Eye (tissue), 1 donor: ENCODE data around the gene PRKX.
"Not testable (repeated sequence)": the region's sequence is repeated elsewhere in the genome, so short reads cannot be mapped to it uniquely, and the experiment has no call there.

Source experiments
- DNase-seq: peaks from one replicate; pipeline ENCODE4 v3.0.0-alpha.2; 2015

The PRKX gene

GRCh38 chrX:3639858-3640631 is 73.4 kb downstream of the PRKX start:
- not testable (repeated sequence) for DNase-seq

- no peak for DNase-seq
These were observed 74.2 kb downstream of the PRKX start for GRCh38 chrX:3639236-3639635.

- peak; percentile 73 for DNase-seq
These were observed 75.1 kb downstream of the PRKX start for GRCh38 chrX:3638280-3638873.

GRCh38 chrX:3636803-3637202 is 76.6 kb downstream of the PRKX start:
- DNase-seq: no peak

- DNase-seq: no peak
These were observed 82.3 kb downstream of the PRKX start for GRCh38 chrX:3631196-3631595.

GRCh38 chrX:3627594-3627993 is 85.9 kb downstream of the PRKX start:
- no peak for DNase-seq

- no peak for DNase-seq
These were observed 92.0 kb downstream of the PRKX start for GRCh38 chrX:3621414-3621813.

GRCh38 chrX:3611744-3612143 is 101.7 kb downstream of the PRKX start:
- DNase-seq: not testable (repeated sequence)

- no peak for DNase-seq
These were observed 103.6 kb downstream of the PRKX start for GRCh38 chrX:3609810-3610209.

GRCh38 chrX:3603026-3603661 is 110.3 kb downstream of the PRKX start:
- no peak for DNase-seq

- DNase-seq: peak; percentile 22
These were observed 113.5 kb downstream of the PRKX start for GRCh38 chrX:3599802-3600430.

GRCh38 chrX:3598709-3599108 is 114.7 kb downstream of the PRKX start:
- no peak for DNase-seq

GRCh38 chrX:3598046-3598605 is 115.3 kb downstream of the PRKX start:
- no peak for DNase-seq

GRCh38 chrX:3592184-3592583 is 121.3 kb downstream of the PRKX start:
- no peak for DNase-seq

GRCh38 chrX:3589474-3589873 is 124.0 kb downstream of the PRKX start:
- DNase-seq: no peak

GRCh38 chrX:3585719-3586118 is 127.7 kb downstream of the PRKX start:
- DNase-seq: no peak

- DNase-seq: no peak
These were observed 128.9 kb downstream of the PRKX start for GRCh38 chrX:3584415-3584996.

- DNase-seq: peak; percentile 6
These were observed 131.0 kb downstream of the PRKX start for GRCh38 chrX:3582451-3582850.

GRCh38 chrX:3581609-3582108 is 131.8 kb downstream of the PRKX start:
- DNase-seq: no peak

- DNase-seq: no peak
These were observed 135.9 kb downstream of the PRKX start for GRCh38 chrX:3577551-3577950.

- DNase-seq: peak; percentile 10
These were observed 136.5 kb downstream of the PRKX start for GRCh38 chrX:3576886-3577501.

- no peak for DNase-seq
These were observed 145.8 kb downstream of the PRKX start for GRCh38 chrX:3567686-3568085.
